ENCODE data around the gene MAPK13.

Gene MAPK13

GRCh38 chr6:36160147-36160760 is 29.9 kb downstream of the MAPK13 start:
- no peak for DNase-seq

GRCh38 chr6:36169023-36170007 is 39.0 kb downstream of the MAPK13 start:
- DNase-seq, result no peak

GRCh38 chr6:36170704-36171103 is 40.4 kb downstream of the MAPK13 start:
- DNase-seq, result no peak

GRCh38 chr6:36171573-36171972 is 41.3 kb downstream of the MAPK13 start:
- DNase-seq, result no peak

- DNase-seq, result no peak
Measured at GRCh38 chr6:36177166-36177565, 46.9 kb downstream of the MAPK13 start.

- DNase-seq, result no peak
Measured at GRCh38 chr6:36178544-36178943, 48.2 kb downstream of the MAPK13 start.

GRCh38 chr6:36180126-36180525 is 49.8 kb downstream of the MAPK13 start:
- DNase-seq, result no peak

GRCh38 chr6:36184311-36184710 is 54.0 kb downstream of the MAPK13 start:
- no peak for DNase-seq

GRCh38 chr6:36186199-36186598 is 55.9 kb downstream of the MAPK13 start:
- no peak for DNase-seq

- DNase-seq, result no peak
Measured at GRCh38 chr6:36187446-36187845, 57.1 kb downstream of the MAPK13 start.
